NCI-H1694 (cell line): Measurements from ENCODE around the gene RGS6.

ENCODE experiments used
- DNase-seq: peaks from one replicate; lab custom pipeline; 2025; lab: John Stamatoyannopoulos, UW

Gene RGS6

GRCh38 chr14:72404998-72405397, 472.8 kb downstream of the RGS6 start:
- DNase-seq = no peak

- no peak for DNase-seq
These were observed 475.8 kb downstream of the RGS6 start for GRCh38 chr14:72408020-72408419.

GRCh38 chr14:72409047-72409446, 476.8 kb downstream of the RGS6 start:
- DNase-seq = no peak

- DNase-seq = no peak
These were observed 484.0 kb downstream of the RGS6 start for GRCh38 chr14:72416081-72416849.

- peak; percentile 24 for DNase-seq
These were observed 484.7 kb downstream of the RGS6 start for GRCh38 chr14:72416892-72417291.

GRCh38 chr14:72418806-72419205, 486.6 kb downstream of the RGS6 start:
- no peak for DNase-seq

- no peak for DNase-seq
These were observed 487.1 kb downstream of the RGS6 start for GRCh38 chr14:72419226-72419775.

GRCh38 chr14:72420749-72421474, 488.7 kb downstream of the RGS6 start:
- peak; percentile 91 for DNase-seq

- no peak for DNase-seq
These were observed 491.7 kb downstream of the RGS6 start for GRCh38 chr14:72423957-72424356.

- DNase-seq = no peak
These were observed 498.2 kb downstream of the RGS6 start for GRCh38 chr14:72430457-72430856.

- no peak for DNase-seq
These were observed 500.5 kb downstream of the RGS6 start for GRCh38 chr14:72432748-72433147.

GRCh38 chr14:72433511-72433910, 501.3 kb downstream of the RGS6 start:
- DNase-seq = no peak

GRCh38 chr14:72434856-72435255, 502.6 kb downstream of the RGS6 start:
- DNase-seq = no peak

GRCh38 chr14:72439707-72440106, 507.5 kb downstream of the RGS6 start:
- no peak for DNase-seq

- DNase-seq = no peak
These were observed 511.0 kb downstream of the RGS6 start for GRCh38 chr14:72443256-72443655.

GRCh38 chr14:72443991-72444441, 511.8 kb downstream of the RGS6 start:
- DNase-seq = no peak

GRCh38 chr14:72444701-72445100, 512.5 kb downstream of the RGS6 start:
- no peak for DNase-seq

GRCh38 chr14:72448212-72448611, 516.0 kb downstream of the RGS6 start:
- no peak for DNase-seq

GRCh38 chr14:72450473-72451044, 518.3 kb downstream of the RGS6 start:
- DNase-seq = no peak

GRCh38 chr14:72451054-72451972, 519.1 kb downstream of the RGS6 start:
- DNase-seq = no peak

- no peak for DNase-seq
These were observed 520.5 kb downstream of the RGS6 start for GRCh38 chr14:72452774-72453173.
